GM18526 (cell line): ENCODE results near the gene PLEKHH1.

ENCODE experiments used
- POLR2A ChIP-seq: IDR thresholded peaks from 3 replicates; pipeline ENCODE4 v1.6.1; 2011; ENCODE audit not compliant: insufficient read length; ENCODE audit errors: extremely low read depth

The PLEKHH1 gene

DNA sequence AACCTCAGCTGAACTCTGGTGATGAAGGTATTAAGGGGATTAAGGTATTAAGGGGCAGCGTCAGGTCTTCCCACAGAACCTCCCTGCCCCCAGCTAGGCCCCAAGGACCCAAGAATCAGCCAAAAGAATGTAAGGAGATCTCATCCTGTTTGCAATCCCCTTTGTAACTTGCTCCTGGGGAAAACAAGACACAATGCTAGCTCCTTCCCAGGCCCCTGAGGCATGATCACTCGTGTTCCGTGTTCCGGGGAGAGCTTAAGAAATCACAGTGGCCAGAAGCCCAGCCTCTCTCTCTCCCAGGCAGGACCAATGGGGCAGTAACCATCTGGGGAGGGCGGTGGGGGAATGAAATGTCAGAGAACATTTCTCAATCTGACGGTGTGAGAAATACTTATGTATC is 33.8 kb downstream of the PLEKHH1 start:
- no peak for TF ChIP-seq POLR2A

DNA sequence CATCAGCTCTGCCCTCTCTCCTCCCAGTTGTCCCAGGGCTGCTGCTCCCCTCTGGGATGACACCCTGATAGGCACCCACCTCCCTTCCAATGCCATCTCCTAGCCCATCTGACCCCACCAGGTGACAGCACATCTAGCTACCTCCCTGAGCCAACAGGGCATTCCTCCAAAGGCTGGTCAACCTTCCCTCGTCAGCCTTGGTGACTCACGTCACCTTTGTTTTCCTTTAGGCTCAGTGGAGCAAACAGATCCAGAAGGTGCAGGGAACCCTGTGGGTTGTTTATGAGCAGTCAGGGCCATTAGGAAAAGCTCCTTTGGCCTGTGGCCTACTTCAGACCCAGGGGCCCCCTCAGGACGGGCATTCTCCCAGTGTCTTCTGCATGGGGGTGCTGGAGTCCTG is 34.6 kb downstream of the PLEKHH1 start:
- TF ChIP-seq POLR2A = no peak

DNA sequence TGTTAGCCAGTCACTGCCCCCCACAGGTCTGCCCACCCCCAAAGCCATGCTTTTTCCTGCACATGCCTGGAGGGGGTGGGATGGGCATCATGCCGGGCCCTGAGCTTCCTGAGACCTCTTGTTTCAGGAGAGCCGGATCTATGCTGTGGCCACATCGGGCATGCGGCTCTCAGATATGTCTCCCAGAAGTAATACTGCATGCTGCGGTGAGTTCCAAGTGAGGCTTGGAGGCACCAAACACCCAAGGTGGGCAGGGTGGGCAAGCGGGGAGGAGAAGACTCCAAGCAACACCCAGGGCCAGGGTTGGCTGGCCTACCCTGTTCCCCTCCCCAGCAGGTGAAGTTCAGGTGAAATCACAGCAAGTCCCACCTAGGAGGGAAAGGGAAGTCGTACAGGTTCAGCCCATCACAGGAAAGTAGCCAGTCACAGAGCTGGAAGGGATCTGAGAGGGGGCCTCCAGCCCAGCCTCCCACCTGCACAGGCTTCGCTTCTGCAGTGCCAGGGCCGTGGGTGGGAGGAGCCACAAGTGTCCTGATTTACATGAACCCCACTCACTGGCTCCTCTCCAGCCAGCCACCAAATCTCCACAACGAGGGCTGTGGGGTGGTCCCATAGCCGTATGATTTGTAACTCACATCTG is 36.0 kb downstream of the PLEKHH1 start:
- TF ChIP-seq POLR2A = no peak

DNA sequence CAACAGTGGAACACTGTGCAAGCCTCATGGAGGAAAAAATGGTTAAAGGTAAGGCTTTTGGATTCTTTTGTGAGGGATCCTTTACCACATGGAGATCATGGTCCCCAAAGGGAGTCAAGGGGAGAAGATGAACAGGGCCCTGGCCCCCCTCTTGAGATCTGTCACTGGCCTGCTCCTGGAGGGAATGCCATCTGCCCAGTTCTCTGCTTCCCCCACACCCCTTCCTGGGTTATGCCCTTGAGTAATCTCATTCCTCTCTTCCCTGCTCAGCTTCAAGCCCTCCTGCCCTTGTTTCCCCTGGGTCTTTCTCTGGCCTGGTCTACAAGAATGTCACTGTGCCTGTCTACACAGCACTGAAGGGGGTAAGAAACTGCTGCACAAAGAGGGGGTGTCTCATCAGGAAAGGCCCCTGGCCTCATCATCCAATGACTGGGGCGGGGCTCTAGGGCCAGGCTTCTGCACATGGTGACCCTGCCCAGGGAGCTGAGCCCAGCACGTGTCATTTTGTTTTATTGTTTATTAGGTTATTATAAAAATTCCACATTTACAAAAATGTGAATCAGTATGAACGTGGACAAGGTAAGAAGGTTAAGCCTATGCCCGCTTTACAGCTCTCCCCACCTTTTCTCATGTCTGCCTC is 36.7 kb downstream of the PLEKHH1 start:
- TF ChIP-seq POLR2A = no peak

DNA sequence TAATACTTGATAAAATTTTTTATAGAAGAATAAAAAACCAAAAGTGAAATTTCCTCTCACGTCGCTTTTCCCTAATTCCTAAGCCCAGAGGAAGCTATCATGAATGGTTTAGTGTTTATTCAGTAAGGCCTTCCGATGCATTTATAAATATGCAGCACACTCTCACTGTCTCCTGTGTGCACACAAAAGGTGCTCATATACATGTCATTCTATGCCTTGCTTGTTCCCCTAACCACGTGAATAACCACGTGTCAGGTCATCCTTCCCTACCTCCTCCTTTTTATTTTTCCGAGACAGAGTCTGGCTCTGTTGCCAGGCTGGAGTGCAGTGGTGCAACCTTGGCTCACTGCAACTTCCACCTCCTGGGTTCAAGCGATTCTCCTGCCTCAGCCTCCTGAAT is 37.4 kb downstream of the PLEKHH1 start:
- no peak for TF ChIP-seq POLR2A

DNA sequence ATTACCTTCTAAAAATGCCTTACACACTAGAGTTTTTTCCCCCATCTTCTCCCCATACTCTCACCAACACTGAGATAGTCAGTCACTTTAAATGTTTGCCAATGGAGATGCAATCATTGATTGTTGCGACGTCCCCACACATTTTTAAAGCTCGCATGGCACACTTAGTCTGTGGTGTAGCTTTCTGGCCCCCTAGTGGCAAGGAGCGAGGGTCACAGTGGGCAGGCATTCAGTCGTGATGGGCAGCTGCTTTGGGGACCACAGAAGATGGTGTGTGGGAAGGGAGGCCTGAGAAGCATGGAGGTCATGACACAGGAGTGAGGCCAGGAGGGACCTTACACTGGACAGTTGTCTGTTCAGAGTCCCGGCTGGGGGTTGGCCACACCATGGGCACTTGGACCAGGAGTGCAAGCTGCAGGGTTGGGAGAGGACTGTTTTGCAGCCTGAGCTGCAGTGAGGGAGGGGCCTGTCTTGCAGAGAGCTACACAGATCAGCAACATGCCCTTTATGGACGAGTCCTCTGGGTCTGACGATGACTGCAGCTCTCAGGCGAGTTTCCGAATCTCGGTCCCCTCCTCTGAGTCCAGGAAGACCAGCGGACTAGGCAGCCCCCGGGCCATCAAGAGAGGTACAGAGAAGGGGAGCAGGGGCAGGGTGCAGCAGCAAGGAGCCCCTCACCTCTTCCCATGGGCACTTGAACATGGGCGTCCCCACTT is 38.3 kb downstream of the PLEKHH1 start:
- no peak for TF ChIP-seq POLR2A

DNA sequence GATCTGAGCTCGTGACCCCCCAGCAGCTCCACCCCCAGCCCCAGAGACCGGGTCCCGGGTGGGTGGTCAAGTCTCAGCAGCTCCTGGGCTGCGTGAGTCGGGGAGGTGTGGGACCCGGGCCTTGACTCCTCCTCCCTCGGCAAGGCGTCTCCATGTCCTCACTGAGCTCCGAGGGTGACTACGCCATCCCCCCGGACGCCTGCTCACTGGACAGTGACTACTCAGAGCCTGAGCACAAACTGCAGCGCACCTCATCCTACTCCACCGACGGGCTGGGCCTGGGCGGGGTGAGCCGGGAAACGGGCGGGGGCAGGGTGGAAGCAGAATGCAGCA is 38.9 kb downstream of the PLEKHH1 start:
- no peak for TF ChIP-seq POLR2A

DNA sequence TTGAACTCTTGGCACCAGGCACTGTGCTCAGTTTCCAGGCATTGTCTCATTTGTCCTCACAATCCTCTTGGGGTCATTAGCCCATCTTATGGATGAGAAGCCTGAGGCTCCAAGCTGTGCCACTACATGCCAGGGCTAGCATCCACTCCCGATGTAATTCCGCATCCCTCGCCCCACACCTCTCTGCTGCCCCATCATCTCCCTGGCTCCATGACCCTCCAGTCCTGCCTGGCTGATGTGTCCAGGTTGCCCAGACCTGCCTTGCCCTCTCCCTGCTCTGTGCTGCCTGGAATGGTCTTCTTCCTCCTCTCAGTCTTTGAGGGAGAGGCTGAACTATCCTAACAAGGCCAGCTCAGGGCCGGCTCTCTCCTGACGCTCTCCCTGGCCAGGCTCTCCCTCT is 39.5 kb downstream of the PLEKHH1 start:
- TF ChIP-seq POLR2A = no peak

DNA sequence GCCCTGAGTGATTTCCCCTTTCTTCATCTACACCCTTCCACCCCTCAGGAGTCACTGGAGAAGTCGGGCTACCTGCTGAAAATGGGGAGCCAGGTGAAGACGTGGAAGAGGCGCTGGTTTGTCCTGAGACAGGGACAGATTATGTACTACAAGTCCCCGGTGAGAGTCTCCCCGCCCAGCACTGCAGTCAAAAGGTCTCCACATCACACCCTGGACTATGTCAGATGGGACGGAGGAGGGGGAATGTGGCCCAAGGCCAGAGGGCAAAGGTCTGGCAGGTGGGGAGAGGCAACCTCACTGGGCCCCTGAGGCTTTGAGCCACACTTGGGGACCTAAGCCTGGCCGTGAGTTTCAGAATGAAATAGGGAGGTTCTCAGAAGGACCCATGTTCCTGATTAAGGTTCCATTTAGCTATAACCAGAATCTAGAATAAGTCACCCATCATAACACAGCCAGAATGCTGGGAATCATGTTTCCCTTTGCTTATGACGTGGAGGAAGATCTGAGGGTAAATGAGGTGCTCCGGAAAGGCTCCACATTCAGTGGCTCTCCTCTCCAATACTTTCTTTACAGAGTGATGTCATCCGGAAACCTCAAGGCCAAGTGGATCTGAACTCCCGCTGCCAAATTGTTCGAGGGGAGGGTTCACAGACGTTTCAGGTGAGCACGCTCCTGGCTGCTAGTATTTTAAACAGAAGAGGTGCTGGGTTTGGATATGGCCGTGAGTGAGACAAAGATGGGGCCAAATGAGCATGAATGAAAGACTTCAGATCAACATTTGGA is 40.3 kb downstream of the PLEKHH1 start:
- TF ChIP-seq POLR2A = no peak

DNA sequence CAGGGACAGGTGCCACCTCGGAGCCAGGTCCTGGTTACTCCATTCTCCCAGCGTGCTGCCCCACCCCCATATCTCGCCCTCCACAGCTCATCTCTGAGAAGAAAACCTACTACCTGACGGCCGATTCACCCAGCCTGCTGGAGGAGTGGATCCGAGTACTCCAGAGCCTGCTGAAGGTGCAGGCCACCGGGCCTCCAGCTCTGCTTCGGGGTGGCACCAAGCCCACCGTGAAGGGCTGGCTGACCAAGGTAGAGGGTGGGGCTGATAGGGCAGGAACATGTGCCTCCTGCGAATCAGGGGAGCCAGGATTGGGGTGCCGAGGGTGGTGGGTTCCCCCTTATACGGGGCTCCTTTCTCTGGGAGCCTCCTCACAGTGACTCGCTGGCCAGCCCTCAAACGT is 41.1 kb downstream of the PLEKHH1 start:
- TF ChIP-seq POLR2A = no peak

DNA sequence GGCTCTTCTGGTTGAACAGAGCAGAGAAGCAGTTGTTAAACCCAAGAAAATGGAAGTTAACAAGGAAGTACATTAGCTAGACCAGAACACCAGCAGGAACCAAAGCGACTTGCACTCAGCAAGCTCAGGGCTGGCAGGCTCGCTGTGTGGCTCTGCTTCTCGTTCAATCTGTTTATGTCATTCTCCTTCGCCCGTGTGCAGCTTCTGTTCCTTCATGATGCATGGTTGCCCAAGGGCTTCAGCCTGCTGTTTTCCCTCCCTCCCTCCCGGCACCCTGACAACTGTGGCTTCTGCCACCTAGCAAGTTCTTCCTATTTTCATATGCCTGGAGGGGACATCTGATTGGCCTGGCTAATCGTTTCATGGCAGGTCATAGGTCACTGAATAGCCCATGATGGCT is 41.7 kb downstream of the PLEKHH1 start:
- no peak for TF ChIP-seq POLR2A

DNA sequence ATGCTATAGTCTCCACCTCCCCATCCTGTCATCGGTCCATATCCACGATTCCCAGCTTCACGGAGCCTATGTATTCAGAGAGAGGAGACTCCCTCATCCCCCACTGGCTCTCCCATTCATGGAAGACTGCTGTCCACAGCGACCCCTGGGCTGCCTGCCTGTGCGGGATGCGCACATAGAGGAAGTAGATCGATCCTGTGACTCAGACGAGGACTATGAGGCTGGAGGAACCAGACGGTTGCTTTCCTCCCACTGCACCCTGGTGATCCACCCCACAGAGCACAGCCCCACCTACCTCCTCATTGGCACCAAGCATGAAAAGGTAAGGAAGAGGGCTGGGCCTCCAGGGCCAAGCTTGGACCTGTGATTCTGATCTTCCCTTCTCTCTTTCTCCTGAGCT is 42.6 kb downstream of the PLEKHH1 start:
- no peak for TF ChIP-seq POLR2A

DNA sequence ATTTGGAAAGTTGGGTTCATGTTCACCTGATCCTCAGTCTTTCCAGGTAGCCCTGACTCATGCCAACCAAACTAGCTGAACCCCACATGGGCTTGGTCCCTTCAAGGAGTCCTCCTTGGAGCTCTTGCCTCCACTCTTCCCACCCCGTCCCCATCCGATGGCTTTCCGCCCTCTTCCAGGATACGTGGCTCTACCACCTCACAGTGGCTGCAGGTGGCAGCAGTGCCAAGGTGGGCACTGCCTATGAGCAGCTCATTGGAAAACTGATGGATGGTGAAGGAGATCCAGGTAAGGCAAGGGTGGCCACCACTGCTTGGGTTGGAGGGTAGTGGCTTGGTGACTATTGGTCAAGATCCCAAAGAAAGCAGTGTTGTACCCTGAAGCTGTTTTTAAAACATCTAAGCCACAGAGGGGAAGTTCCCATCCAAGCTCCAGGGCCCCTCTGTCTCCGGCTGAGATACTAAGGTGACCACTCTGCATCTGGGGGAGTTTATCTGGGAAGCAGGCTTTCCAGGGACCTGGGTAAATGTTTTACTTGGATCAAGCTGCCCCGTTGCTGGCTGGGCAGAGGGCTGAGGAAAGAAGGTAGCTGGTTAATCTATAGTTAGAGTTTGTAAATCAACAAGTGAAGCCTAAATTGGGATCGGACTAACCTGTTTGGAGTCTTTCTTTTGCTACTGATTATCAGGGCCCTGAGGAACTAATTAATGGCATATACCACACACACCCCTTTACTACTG is 43.3 kb downstream of the PLEKHH1 start:
- TF ChIP-seq POLR2A = no peak

DNA sequence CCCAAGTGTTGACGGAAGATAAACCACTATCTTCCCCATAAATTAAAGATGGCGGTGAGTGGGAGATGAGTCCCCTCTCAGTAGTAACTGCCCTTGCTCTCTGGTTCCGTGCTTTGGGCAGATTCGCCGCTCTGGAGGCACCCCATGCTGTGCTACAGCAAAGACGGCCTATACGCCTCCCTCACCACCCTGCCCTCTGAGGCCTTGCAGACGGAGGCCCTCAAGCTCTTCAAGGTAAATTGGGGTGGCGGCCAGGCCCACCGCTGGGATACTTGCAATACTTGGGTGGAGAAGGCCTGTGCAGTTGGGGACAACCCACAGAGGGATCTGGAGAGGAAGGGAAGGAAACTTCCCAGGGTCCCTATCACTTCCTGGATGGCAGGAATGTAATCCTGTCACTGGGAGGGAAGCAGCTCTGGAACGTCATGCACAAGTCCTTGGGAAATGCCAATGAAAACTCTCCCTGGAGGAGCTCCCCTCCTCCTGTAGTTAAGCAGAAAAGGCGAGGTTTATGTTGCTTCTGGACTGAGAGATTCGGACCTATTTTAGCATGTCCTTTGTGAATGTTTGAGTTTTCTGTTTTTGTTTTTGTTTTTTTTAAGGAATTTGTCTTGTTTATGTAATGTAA is 44.2 kb downstream of the PLEKHH1 start:
- no peak for TF ChIP-seq POLR2A

DNA sequence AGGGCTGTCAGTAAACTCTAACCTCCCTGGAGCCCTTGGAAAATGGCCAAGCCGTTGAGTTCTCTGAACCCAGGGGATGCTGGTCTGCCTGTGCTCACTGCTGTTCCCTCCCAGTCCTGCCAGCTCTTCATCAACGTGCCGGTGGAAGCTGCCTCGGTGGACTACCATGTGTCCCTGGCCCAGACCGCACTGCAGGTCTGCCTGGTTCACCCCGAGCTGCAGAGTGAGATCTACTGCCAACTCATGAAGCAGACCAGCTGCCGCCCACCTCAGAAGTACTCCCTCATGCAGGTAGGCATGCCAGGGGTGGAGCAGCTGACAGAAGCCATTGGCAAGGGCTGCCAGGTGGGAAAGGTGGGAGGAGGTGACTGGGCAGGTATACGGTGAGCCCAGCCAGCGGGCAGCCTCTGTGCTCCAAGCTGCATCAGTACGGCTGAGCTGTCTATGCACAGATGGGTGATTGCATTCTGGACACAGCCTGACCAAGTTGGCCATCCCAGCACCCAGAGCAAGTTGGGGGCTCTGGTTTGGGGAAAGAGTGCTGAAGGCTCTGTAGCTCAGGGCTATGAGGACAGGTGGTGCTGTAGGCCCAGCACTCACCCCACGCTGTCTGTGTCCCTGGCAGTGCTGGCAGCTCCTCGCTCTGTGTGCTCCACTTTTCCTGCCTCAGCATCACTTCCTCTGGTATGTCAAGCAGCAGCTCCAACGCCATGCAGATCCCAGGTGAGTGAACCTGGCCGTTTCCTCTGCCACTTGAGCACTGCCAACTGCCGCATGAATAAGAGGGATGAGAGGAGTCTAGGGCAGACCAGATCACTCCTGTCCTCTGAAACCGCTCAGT is 45.0 kb downstream of the PLEKHH1 start:
- TF ChIP-seq POLR2A = no peak
